ENCODE measurements around the gene CDRT4. TPM values are rescaled to one million over a fixed set of nuclear protein-coding genes. Genes with fewer than 3 reads are reported as not detected.

CDRT4 gene
- total RNA-seq, 2 donors from 2014 or later, result 2.3 to 48.1 TPM

- Histone ChIP-seq H3K9me3 (no peaks in the 10 kb centered on the region), H3K27me3 (no peaks in the 10 kb centered on the region), H3K27ac (no peak overlapping the region), H3K4me1 (no peaks in the 10 kb centered on the region), H3K36me3 (replicated peaks in 1 of 2; ENCODE audit: insufficient read depth in 1 of 2, low read depth in 2 of 2) (no peaks in the 10 kb centered on the region), H3K4me3 (no peak overlapping the region)
- 95 to 100% methylated on average over 3 to 8 of the region's 8 CpGs for WGBS, 2 donors
- intact Hi-C loops (cut with DNase I), result no loop called here
- DNase-seq (no peak), ATAC-seq (no peak)
- TF ChIP-seq CTCF (IDR thresholded peaks at IDR 0.05) (no peak), POLR2A (IDR thresholded peaks at IDR 0.05) (no peak)
These were observed 25.6 kb upstream of the CDRT4 start for GRCh38 chr17:15492791-15493692.

DNA sequence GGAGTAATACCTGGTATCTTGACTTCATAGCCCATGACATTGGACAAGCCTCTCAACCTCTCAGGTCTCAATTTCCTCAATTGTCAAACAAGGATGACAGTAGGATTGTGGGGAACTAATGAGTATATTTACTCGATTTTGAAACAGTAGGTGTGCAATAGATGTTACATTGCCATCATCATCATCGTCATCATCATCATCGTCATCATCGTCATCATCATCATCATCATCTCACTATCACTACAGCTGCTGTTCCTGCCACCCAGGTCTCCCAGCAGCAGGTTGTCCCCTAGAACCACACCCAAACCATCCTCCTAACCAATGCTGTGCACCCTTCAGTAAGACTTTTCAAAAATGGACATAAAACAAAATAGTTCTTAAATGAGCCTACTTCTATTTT is 24.8 kb upstream of the CDRT4 start:
- DNase-seq, result no peak
- ATAC-seq, result no peak
- intact Hi-C loops (cut with DNase I), result no loop called here
- Histone ChIP-seq H3K27me3 (no peaks in the 10 kb centered on the region), H3K36me3 (replicated peaks in 1 of 2; ENCODE audit: insufficient read depth in 1 of 2, low read depth in 2 of 2) (no peaks in the 10 kb centered on the region), H3K4me1 (no peaks in the 10 kb centered on the region), H3K27ac (no peak overlapping the region), H3K4me3 (no peak overlapping the region), H3K9me3 (no peaks in the 10 kb centered on the region)
- TF ChIP-seq POLR2A (IDR thresholded peaks at IDR 0.05), result no peak
- no peak for TF ChIP-seq CTCF (IDR thresholded peaks at IDR 0.05)
- 90 to 91% methylated on average over 4 of the region's 4 CpGs for WGBS, 2 donors

DNA sequence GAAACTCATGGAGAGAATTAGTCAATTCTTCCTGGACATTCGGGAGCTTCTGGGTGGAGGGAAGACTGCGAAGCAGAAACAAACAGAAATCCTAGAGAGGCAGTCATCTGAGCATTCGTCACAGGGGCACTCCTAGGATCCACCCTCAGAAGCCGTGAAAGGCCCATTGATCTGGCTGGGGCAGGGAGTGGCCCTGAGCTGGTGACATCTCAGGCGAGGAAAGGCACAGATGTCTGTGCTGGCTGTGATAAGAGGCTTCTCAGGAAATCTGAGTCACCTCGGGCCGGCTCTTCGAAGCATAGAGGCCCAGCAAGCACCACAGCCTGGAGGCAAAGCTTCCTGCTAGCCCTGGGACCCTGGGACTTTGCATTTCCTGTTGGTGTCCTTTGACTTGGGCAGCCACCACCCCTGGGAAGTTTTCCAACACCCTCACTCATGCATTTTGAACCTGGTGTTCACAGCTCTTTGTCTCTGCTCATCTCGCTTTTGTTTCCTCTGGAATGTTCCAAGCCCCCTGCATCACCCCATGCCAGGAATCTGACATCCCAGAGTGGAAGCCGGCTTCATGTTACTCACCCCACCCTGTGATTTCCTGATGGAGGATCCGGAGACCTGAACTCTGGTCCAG is 23.3 kb upstream of the CDRT4 start:
- H3K4me3 ChIP-seq, result no peak overlapping the region
- no peak for TF ChIP-seq POLR2A (IDR thresholded peaks at IDR 0.05)
- no peak for TF ChIP-seq CTCF (IDR thresholded peaks at IDR 0.05)
- 74 to 86% methylated on average over 11 of the region's 11 CpGs for WGBS, 2 donors
- no peaks in the 10 kb centered on the region for H3K36me3 ChIP-seq (replicated peaks in 1 of 2; ENCODE audit: insufficient read depth in 1 of 2, low read depth in 2 of 2)
- H3K27me3 ChIP-seq, result no peaks in the 10 kb centered on the region
- intact Hi-C loops (cut with DNase I), result no loop called here
- peak in 3 of 4 donors; percentile 23 to 43 (median 34) for DNase-seq
- peak; percentile 68 for ATAC-seq
- H3K4me1 ChIP-seq, result no peaks in the 10 kb centered on the region
- peak overlapping the region in 1 of 4 donors; percentile 41 for H3K27ac ChIP-seq
- no peaks in the 10 kb centered on the region for H3K9me3 ChIP-seq

GRCh38 chr17:15488557-15488956 is 21.1 kb upstream of the CDRT4 start:
- intact Hi-C loops (cut with DNase I), result no loop called here
- Histone ChIP-seq H3K4me1 (no peaks in the 10 kb centered on the region), H3K27me3 (no peaks in the 10 kb centered on the region), H3K36me3 (replicated peaks in 1 of 2; ENCODE audit: insufficient read depth in 1 of 2, low read depth in 2 of 2) (no peaks in the 10 kb centered on the region), H3K4me3 (no peak overlapping the region), H3K9me3 (no peaks in the 10 kb centered on the region), H3K27ac (no peak overlapping the region)
- TF ChIP-seq POLR2A (IDR thresholded peaks at IDR 0.05) (no peak), CTCF (IDR thresholded peaks at IDR 0.05) (no peak)
- 94 to 96% methylated on average over 2 of the region's 2 CpGs for WGBS, 2 donors
- DNase-seq (no peak), ATAC-seq (no peak)
